Progenitor cell of endocrine pancreas (in vitro differentiated cells): Measurements from ENCODE around the gene ARHGAP19. TPM values are rescaled to one million over a fixed set of nuclear protein-coding genes. Genes with fewer than 3 reads are reported as not detected.

Experiments used
- DNase-seq: peaks from one replicate; pipeline ENCODE4 v3.0.0; 2021; ENCODE audit warnings: low spot score; ENCODE audit not compliant: unreplicated experiment
- H3K27ac Mint-ChIP-seq: 2 replicates; pipeline ENCODE4 v1.8.0; 2021; ENCODE audit warnings: mild to moderate bottlenecking, moderate library complexity, mixed read lengths
- H3K27me3 Mint-ChIP-seq: 2 replicates; pipeline ENCODE4 v1.8.0; 2021; ENCODE audit warnings: mixed read lengths
- H3K36me3 Mint-ChIP-seq: 2 replicates; pipeline ENCODE4 v1.8.0; 2022; ENCODE audit warnings: mixed read lengths; ENCODE audit not compliant: insufficient read depth
- H3K4me1 Mint-ChIP-seq: 2 replicates; pipeline ENCODE4 v1.8.0; 2021; ENCODE audit warnings: low read depth, mixed read lengths
- H3K4me3 Mint-ChIP-seq: 2 replicates; pipeline ENCODE4 v1.8.0; 2021; ENCODE audit warnings: low read depth, mild to moderate bottlenecking, moderate library complexity, mixed read lengths
- H3K9me3 Mint-ChIP-seq: 2 replicates; pipeline ENCODE4 v1.8.0; 2021; ENCODE audit warnings: low read depth, mixed read lengths
- total RNA-seq: library from RNA; stranded (reverse); gene quantifications from 2 replicates; pipeline ENCODE4 v1.2.1, GENCODE V29; 2021
- TF ChIP-seq, protein P1 (sequence below): fragments of 200-600 bp; sonication (generic); IDR thresholded peaks from one replicate; pipeline ENCODE4 v1.5.0; 2021; ENCODE audit warnings: antibody characterized with exemption, mild to moderate bottlenecking; ENCODE audit not compliant: unreplicated experiment

The ARHGAP19 gene
- total RNA-seq, 1 donor from 2014 or later: 21.1 TPM

DNA sequence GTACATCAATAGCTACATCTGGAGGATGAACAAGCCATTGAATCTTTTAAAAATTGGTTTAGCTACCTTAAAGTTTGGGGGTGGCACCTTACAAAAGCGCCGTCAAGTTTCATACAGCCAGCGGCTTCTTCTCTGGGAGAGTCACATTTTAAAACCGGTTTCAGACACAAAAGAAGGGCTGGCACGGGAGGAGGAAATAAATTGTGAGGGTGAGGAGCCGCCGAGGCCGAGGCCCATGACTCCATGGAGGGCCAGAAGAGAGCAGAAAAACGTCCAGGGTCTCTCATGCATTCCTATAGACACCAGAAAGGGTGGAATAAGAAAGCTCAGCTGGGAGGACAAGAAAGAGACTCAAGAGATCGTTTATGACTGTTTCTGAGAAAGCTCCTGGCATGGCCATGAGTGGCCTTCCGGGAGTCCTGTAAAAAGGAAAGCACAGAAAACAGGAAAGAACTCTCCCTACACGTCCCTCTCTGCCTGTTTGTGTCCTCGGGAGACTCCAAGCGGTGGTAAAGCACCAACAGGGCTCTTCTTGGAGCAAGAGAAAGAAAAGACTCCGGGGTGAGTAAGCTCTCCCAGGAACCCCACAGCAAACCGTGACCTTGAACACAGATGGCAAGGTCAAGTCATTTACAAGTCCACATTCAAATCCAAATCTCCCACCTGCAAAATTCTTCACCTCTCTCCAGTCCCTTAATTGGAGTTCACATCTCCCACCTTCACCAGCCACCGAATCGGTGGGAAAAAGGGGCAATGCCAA lies 40.3 kb upstream of the ARHGAP19 start:
- no peak for DNase-seq
- Mint-ChIP-seq H3K9me3 (no peaks in the 10 kb centered on the region), H3K27me3 (no peaks in the 10 kb centered on the region), H3K4me3 (peak overlapping the region; percentile 86), H3K36me3 (peaks cover 6% of the 10 kb centered on the region), H3K27ac (peak overlapping the region; percentile 96), H3K4me1 (peaks cover 62% of the 10 kb centered on the region)
- TF ChIP-seq, protein P1, sequence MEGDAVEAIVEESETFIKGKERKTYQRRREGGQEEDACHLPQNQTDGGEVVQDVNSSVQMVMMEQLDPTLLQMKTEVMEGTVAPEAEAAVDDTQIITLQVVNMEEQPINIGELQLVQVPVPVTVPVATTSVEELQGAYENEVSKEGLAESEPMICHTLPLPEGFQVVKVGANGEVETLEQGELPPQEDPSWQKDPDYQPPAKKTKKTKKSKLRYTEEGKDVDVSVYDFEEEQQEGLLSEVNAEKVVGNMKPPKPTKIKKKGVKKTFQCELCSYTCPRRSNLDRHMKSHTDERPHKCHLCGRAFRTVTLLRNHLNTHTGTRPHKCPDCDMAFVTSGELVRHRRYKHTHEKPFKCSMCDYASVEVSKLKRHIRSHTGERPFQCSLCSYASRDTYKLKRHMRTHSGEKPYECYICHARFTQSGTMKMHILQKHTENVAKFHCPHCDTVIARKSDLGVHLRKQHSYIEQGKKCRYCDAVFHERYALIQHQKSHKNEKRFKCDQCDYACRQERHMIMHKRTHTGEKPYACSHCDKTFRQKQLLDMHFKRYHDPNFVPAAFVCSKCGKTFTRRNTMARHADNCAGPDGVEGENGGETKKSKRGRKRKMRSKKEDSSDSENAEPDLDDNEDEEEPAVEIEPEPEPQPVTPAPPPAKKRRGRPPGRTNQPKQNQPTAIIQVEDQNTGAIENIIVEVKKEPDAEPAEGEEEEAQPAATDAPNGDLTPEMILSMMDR: peak; percentile 13

DNA sequence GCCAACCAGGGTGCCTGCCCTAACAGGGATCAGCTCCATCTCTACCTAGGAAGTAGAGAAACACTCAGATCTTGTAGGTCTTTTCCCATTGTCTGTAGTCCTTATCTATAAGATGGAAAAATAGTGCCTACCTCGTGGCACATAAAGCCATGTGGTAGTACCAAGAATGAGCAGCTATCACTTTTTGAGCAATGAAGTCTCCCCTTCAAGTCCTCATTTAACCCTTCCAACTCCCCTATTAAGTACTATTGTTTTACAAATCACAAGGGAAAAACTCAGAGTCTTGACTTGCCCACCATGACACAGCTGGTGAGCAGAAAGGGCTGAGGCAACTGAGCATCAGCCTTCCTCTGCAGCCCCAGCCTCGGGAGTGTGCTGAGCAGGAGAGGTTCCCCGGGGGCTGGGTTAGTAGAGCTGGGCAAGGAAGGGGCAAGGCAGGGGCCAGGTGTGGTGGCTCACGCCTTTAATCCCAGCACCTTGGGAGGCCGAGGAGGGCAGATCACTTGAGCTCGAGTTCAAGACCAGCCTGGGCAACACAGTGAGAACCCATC lies 38.8 kb upstream of the ARHGAP19 start:
- peaks cover 59% of the 10 kb centered on the region for H3K4me1 Mint-ChIP-seq
- H3K36me3 Mint-ChIP-seq: peaks cover 6% of the 10 kb centered on the region
- H3K27ac Mint-ChIP-seq: peak overlapping the region; percentile 80
- TF ChIP-seq, protein P1: no peak
- no peaks in the 10 kb centered on the region for H3K27me3 Mint-ChIP-seq
- DNase-seq: no peak
- peak overlapping the region; percentile 86 for H3K4me3 Mint-ChIP-seq
- no peaks in the 10 kb centered on the region for H3K9me3 Mint-ChIP-seq

DNA sequence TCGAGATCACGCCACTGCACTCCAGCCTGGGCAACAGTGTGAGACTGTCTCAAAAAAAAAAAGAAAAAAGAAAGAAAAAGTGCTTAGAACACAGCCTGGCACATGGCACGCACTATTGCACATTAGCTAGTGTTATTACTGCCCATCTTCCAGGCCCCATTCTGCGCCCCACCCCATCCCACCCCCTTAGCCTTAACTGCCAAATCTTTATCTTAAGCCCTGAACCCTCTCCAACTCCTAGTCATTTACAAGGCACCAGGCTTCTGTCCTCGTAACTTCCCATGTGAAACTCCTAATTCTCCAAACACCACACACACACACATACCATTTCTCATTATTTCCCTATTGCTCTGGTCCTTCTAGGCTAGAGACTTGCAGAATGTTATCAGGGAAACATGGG lies 37.3 kb upstream of the ARHGAP19 start:
- Mint-ChIP-seq H3K9me3 (no peaks in the 10 kb centered on the region), H3K27ac (peak overlapping the region; percentile 96), H3K4me1 (peaks cover 65% of the 10 kb centered on the region), H3K27me3 (no peaks in the 10 kb centered on the region), H3K4me3 (peak overlapping the region; percentile 44), H3K36me3 (peaks cover 6% of the 10 kb centered on the region)
- TF ChIP-seq, protein P1: no peak
- DNase-seq: no peak

DNA sequence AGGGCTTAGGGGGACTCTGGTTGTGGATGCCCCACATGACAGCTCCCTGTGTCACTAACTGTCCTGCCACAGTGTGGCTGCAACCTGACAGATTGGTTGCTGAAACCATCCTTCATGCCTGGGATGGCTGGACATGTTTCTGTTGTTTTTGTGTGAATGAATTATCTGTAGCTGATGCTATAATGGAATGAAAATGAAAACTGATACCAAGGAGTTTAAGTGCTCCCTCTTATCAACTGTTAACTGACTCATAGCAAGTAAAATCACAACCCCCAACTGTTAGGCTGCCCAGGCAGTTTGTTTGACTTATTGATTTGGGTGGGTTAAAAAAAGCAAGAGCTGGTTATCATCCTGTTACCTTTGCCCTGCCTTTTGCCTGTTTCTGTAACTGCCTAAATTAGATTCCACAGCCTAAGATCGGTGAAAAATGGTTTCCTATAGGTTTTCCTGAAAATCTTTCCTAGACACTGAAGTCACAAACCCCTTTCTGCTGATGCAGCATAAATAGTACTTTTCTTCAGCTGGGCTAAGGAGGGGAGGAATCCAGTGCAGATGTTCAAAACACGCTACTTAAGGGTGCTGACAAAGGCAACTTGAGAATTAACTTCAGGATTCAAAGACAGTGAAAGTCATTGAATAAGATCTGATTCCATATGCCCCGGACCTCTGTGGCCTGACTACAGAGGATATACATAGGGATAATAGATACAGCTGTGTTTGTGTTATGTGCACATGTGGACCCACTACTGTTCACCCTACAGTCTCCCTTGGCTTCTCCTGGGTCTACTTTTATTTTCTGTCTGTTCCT lies 36.4 kb upstream of the ARHGAP19 start:
- Mint-ChIP-seq H3K27me3 (no peaks in the 10 kb centered on the region), H3K27ac (peak overlapping the region; percentile 96), H3K4me3 (peak overlapping the region; percentile 4), H3K36me3 (peaks cover 6% of the 10 kb centered on the region), H3K4me1 (peaks cover 65% of the 10 kb centered on the region), H3K9me3 (no peaks in the 10 kb centered on the region)
- no peak for DNase-seq
- TF ChIP-seq, protein P1: no peak
